Suprapubic skin (tissue), 4 donors: ENCODE data around the gene G2E3.

Source experiments
- CTCF ChIP-seq, 2 donors: fragments of 200-600 bp in 1 of 2; fragments of 450-650 bp in 1 of 2; sonication (generic) in 1 of 2; IDR thresholded peaks; one replicate each; pipeline ENCODE4 v1.5.1; 2016 to 2019; ENCODE audit warnings: antibody characterized with exemption in 2 of 2, mild to moderate bottlenecking in 1 of 2, moderate library complexity in 1 of 2
- EP300 ChIP-seq: sonication (generic); formaldehyde crosslinking; IDR thresholded peaks from one replicate; pipeline ENCODE4 v1.6.1; 2017; ENCODE audit warnings: antibody characterized with exemption
- POLR2AphosphoS5 ChIP-seq, 3 donors: sonication (generic); formaldehyde crosslinking; IDR thresholded peaks; one replicate each; pipeline ENCODE4 v1.6.1; 2017; ENCODE audit warnings: antibody characterized with exemption in 3 of 3

GRCh38 chr14:30596935-30597334 is 38.0 kb downstream of the G2E3 start:
- TF ChIP-seq POLR2AphosphoS5 (IDR thresholded peaks at IDR 0.05) (no peak), CTCF (IDR thresholded peaks at IDR 0.05) (no peak), EP300 (no peak)
